ENCODE results near the gene C4orf50.

C4orf50 gene

GRCh38 chr4:6018331-6018730 is at the start of gene C4orf50:
TSS of gene C4orf50 (minus strand) at chr4:6018431.
- Mint-ChIP-seq H3K4me3 (no peak within 1 kb of the TSS), H3K9me3 (no peaks in the 10 kb centered on the region), H3K27ac (no peak within 1 kb of the TSS), H3K4me1 (peaks cover 9% of the 10 kb centered on the region), H3K36me3 (ENCODE audit: low read depth) (no peaks in the 10 kb centered on the region), H3K27me3 (ENCODE audit: low read depth, poor library complexity) (peaks cover 53% of the 10 kb centered on the region)
- TF ChIP-seq CTCF (IDR thresholded peaks at IDR 0.05): no peak
- no peak for DNase-seq

GRCh38 chr4:6065934-6066590 is 47.8 kb upstream of the C4orf50 start:
- Mint-ChIP-seq H3K9me3 (peaks cover 3% of the 10 kb centered on the region), H3K27ac (no peak overlapping the region)

GRCh38 chr4:6065166-6065565 is 46.9 kb upstream of the C4orf50 start:
- no peaks in the 10 kb centered on the region for H3K36me3 Mint-ChIP-seq (ENCODE audit: low read depth)
- H3K4me1 Mint-ChIP-seq: peaks cover 12% of the 10 kb centered on the region

More at GRCh38 chr4:6065934-6066590, 47.8 kb upstream of the C4orf50 start:
- Mint-ChIP-seq H3K4me1 (peaks cover 12% of the 10 kb centered on the region), H3K27me3 (ENCODE audit: low read depth, poor library complexity) (peaks cover 32% of the 10 kb centered on the region), H3K4me3 (no peak overlapping the region), H3K36me3 (ENCODE audit: low read depth) (no peaks in the 10 kb centered on the region)
- no peak for TF ChIP-seq CTCF (IDR thresholded peaks at IDR 0.05)
- no peak for DNase-seq

GRCh38 chr4:6064383-6064782 is 46.2 kb upstream of the C4orf50 start:
- peaks cover 23% of the 10 kb centered on the region for H3K27me3 Mint-ChIP-seq (ENCODE audit: low read depth, poor library complexity)
- no peaks in the 10 kb centered on the region for H3K36me3 Mint-ChIP-seq (ENCODE audit: low read depth)
- TF ChIP-seq CTCF (IDR thresholded peaks at IDR 0.05): no peak
- no peak for DNase-seq
- peaks cover 12% of the 10 kb centered on the region for H3K4me1 Mint-ChIP-seq
- no peak overlapping the region for H3K4me3 Mint-ChIP-seq
- no peak overlapping the region for H3K27ac Mint-ChIP-seq
- H3K9me3 Mint-ChIP-seq: peaks cover 15% of the 10 kb centered on the region

More at GRCh38 chr4:6065166-6065565, 46.9 kb upstream of the C4orf50 start:
- Mint-ChIP-seq H3K27me3 (ENCODE audit: low read depth, poor library complexity) (peaks cover 27% of the 10 kb centered on the region), H3K9me3 (peaks cover 10% of the 10 kb centered on the region), H3K27ac (no peak overlapping the region), H3K4me3 (no peak overlapping the region)
- DNase-seq: no peak
- TF ChIP-seq CTCF (IDR thresholded peaks at IDR 0.05): no peak

- peaks cover 12% of the 10 kb centered on the region for H3K4me1 Mint-ChIP-seq
- no peak for TF ChIP-seq CTCF (IDR thresholded peaks at IDR 0.05)
- peaks cover 22% of the 10 kb centered on the region for H3K27me3 Mint-ChIP-seq (ENCODE audit: low read depth, poor library complexity)
- H3K27ac Mint-ChIP-seq: no peak overlapping the region
- no peak overlapping the region for H3K4me3 Mint-ChIP-seq
- no peak for DNase-seq
- peaks cover 22% of the 10 kb centered on the region for H3K9me3 Mint-ChIP-seq
- no peaks in the 10 kb centered on the region for H3K36me3 Mint-ChIP-seq (ENCODE audit: low read depth)
Observed at GRCh38 chr4:6063684-6064083, 45.5 kb upstream of the C4orf50 start.

GRCh38 chr4:6062133-6062532 is 43.9 kb upstream of the C4orf50 start:
- H3K4me1 Mint-ChIP-seq: no peaks in the 10 kb centered on the region
- H3K36me3 Mint-ChIP-seq (ENCODE audit: low read depth): peaks cover 4% of the 10 kb centered on the region
- H3K27ac Mint-ChIP-seq: no peak overlapping the region
- no peak for DNase-seq
- TF ChIP-seq CTCF (IDR thresholded peaks at IDR 0.05): no peak
- H3K4me3 Mint-ChIP-seq: no peak overlapping the region
- peaks cover 30% of the 10 kb centered on the region for H3K9me3 Mint-ChIP-seq
- peaks cover 19% of the 10 kb centered on the region for H3K27me3 Mint-ChIP-seq (ENCODE audit: low read depth, poor library complexity)

Measured in nephron progenitor cell (in vitro differentiated cells).